WTC11 (cell line): ENCODE results near the gene TMEM215.

Experiments
- ATF1 ChIP-seq: sonication (generic); formaldehyde crosslinking; IDR thresholded peaks from 2 replicates; pipeline ENCODE4 v1.8.1; 2023; ENCODE audit warnings: mild to moderate bottlenecking, moderate library complexity, missing genetic modification reagents
- GRHL2 ChIP-seq: fragments of 250-450 bp; sonication (Bioruptor Pico); IDR thresholded peaks from 2 replicates; pipeline ENCODE4 v1.8.0; 2022; ENCODE audit warnings: mild to moderate bottlenecking, moderate library complexity; ENCODE audit not compliant: insufficient replicate concordance, severe bottlenecking
- IRF1 ChIP-seq: sonication (generic); formaldehyde crosslinking; IDR thresholded peaks from 2 replicates; pipeline ENCODE4 v1.8.0; 2023; ENCODE audit warnings: missing genetic modification reagents
- KAT7 ChIP-seq: sonication (generic); formaldehyde crosslinking; IDR thresholded peaks from 2 replicates; pipeline ENCODE4 v1.8.1; 2023; ENCODE audit warnings: missing genetic modification reagents, mild to moderate bottlenecking, borderline replicate concordance
- NFE2L1 ChIP-seq: sonication (generic); formaldehyde crosslinking; IDR thresholded peaks from 2 replicates; pipeline ENCODE4 v1.8.1; 2023; ENCODE audit warnings: missing genetic modification reagents
- SOX15 ChIP-seq: fragments of 250-450 bp; sonication (Bioruptor Pico); IDR thresholded peaks from 2 replicates; pipeline ENCODE4 v1.9.0; 2021; ENCODE audit warnings: mild to moderate bottlenecking
- ZBTB21 ChIP-seq: sonication (generic); formaldehyde crosslinking; IDR thresholded peaks from 2 replicates; pipeline ENCODE4 v1.8.1; 2023; ENCODE audit warnings: mild to moderate bottlenecking, missing genetic modification reagents, borderline replicate concordance
- ZNF423 ChIP-seq: fragments of 250-450 bp; sonication (Bioruptor Pico); IDR thresholded peaks from 2 replicates; pipeline ENCODE4 v2.1.2; 2022; ENCODE audit warnings: mild to moderate bottlenecking, moderate library complexity
- TF ChIP-seq, protein P1 (sequence below): sonication (generic); formaldehyde crosslinking; IDR thresholded peaks from 2 replicates; pipeline ENCODE4 v1.8.1; 2022; ENCODE audit warnings: low read depth, missing genetic modification reagents, borderline replicate concordance
- TF ChIP-seq, protein P2 (sequence below): fragments of 200-600 bp; IDR thresholded peaks from 2 replicates; pipeline ENCODE4 v1.8.0; 2022; ENCODE audit warnings: antibody characterized with exemption
- TF ChIP-seq, protein P3 (sequence below): sonication (generic); formaldehyde crosslinking; conservative IDR thresholded peaks from 2 replicates; pipeline ENCODE4 v1.8.1; 2022; ENCODE audit warnings: mild to moderate bottlenecking, missing genetic modification reagents

- TF ChIP-seq, protein P1, sequence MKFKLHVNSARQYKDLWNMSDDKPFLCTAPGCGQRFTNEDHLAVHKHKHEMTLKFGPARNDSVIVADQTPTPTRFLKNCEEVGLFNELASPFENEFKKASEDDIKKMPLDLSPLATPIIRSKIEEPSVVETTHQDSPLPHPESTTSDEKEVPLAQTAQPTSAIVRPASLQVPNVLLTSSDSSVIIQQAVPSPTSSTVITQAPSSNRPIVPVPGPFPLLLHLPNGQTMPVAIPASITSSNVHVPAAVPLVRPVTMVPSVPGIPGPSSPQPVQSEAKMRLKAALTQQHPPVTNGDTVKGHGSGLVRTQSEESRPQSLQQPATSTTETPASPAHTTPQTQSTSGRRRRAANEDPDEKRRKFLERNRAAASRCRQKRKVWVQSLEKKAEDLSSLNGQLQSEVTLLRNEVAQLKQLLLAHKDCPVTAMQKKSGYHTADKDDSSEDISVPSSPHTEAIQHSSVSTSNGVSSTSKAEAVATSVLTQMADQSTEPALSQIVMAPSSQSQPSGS (CRISPR knock-in tag) = no peak
- no peak for TF ChIP-seq GRHL2 (CRISPR knock-in tag)
- TF ChIP-seq, protein P2, sequence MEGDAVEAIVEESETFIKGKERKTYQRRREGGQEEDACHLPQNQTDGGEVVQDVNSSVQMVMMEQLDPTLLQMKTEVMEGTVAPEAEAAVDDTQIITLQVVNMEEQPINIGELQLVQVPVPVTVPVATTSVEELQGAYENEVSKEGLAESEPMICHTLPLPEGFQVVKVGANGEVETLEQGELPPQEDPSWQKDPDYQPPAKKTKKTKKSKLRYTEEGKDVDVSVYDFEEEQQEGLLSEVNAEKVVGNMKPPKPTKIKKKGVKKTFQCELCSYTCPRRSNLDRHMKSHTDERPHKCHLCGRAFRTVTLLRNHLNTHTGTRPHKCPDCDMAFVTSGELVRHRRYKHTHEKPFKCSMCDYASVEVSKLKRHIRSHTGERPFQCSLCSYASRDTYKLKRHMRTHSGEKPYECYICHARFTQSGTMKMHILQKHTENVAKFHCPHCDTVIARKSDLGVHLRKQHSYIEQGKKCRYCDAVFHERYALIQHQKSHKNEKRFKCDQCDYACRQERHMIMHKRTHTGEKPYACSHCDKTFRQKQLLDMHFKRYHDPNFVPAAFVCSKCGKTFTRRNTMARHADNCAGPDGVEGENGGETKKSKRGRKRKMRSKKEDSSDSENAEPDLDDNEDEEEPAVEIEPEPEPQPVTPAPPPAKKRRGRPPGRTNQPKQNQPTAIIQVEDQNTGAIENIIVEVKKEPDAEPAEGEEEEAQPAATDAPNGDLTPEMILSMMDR = no peak
- TF ChIP-seq KAT7 = no peak
- no peak for TF ChIP-seq SOX15 (CRISPR knock-in tag)
- TF ChIP-seq, protein P3, sequence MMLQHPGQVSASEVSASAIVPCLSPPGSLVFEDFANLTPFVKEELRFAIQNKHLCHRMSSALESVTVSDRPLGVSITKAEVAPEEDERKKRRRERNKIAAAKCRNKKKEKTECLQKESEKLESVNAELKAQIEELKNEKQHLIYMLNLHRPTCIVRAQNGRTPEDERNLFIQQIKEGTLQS (CRISPR knock-in tag) = no peak
- TF ChIP-seq NFE2L1 = no peak
- TF ChIP-seq IRF1 (CRISPR knock-in tag) = no peak
- TF ChIP-seq ZBTB21 (CRISPR knock-in tag) = no peak
- no peak for TF ChIP-seq ZNF423 (CRISPR knock-in tag)
- no peak for TF ChIP-seq ATF1
Measured at GRCh38 chr9:32811246-32811645, 27.9 kb downstream of the TMEM215 start.
